C4-2B (cell line): Measurements from ENCODE around the gene TECPR2.

Source experiments
- CTCF ChIP-seq: fragments of 450-650 bp; conservative IDR thresholded peaks from 2 replicates; pipeline ENCODE4 v1.5.1; 2017; ENCODE audit warnings: mild to moderate bottlenecking
- ZFX ChIP-seq: fragments of 450-650 bp; IDR thresholded peaks from 2 replicates; pipeline ENCODE4 v1.6.1; 2017

- TF ChIP-seq CTCF (no peak), ZFX (no peak)
Observed at GRCh38 chr14:102538602-102539543, 176.1 kb downstream of the TECPR2 start.
